ENCODE results near the gene PLA2G7. TPM values are rescaled to one million over a fixed set of nuclear protein-coding genes. Genes with fewer than 3 reads are reported as not detected.

PLA2G7 gene
- total RNA-seq, 1 donor from 2014 or later: 0.15 TPM

DNA sequence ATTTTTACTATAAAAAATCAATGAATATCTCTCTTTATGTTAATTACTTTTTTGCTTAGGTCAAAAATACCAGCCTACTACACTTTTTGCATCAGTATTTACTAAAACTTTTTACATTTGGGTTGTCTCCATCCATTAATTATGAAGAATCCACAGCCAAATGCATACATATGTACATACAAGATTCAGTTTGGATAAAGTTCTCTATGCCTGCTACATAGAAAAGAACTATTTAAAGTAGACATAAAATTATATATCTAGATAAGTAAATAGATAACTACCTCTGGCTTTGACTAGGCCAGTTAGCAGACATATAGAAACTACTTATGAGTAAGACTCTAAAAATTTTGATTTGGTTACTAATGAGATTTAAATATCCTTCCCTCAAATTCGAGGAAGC lies 35.2 kb downstream of the PLA2G7 start:
- no peak for ATAC-seq
- intact Hi-C loops (cut with micrococcal nuclease): no loop called here
- DNase-seq: no peak

DNA sequence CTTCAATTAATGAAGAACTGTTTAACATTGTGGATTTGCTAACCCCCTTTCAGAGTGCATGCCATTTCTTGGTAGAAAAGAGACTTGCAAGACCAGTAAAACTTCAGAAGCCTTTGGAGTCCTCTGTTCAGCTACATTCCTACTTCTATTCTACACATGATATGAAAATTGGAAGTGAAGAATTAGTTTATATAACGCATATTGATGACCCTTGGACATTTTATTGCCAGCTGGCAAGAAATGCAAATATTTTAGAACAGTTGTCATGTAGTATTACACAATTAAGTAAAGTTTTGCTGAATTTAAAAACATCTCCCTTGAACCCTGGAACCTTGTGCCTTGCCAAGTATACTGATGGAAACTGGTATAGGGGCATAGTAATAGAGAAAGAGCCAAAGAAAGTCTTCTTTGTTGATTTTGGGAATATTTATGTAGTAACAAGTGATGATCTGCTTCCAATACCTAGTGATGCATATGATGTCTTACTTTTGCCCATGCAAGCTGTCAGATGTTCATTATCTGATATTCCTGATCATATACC lies 44.2 kb downstream of the PLA2G7 start:
- DNase-seq: no peak
- intact Hi-C loops (cut with micrococcal nuclease): no loop called here
- ATAC-seq: no peak

DNA sequence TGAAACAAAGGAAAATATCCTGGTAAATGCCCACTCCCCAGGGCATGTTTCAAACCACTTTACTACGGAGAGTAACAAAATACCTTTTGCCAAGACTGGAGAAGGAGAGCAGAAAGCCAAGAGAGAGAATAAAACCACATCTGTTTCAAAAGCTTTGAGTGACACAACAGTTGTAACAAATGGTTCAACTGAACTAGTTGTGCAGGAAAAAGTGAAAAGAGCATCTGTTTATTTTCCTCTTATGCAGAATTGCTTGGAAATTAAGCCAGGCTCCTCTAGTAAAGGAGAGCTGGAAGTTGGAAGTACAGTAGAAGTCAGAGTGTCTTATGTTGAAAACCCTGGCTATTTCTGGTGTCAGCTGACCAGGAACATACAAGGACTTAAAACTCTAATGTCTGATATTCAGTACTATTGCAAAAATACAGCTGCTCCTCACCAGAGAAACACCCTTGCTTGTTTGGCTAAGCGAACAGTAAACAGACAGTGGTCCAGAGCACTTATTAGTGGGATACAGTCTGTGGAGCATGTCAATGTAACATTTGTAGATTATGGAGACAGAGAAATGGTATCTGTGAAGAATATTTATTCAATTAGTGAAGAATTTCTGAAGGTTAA lies 44.9 kb downstream of the PLA2G7 start:
- DNase-seq (no peak), ATAC-seq (no peak)
- intact Hi-C loops (cut with micrococcal nuclease): no loop called here

DNA sequence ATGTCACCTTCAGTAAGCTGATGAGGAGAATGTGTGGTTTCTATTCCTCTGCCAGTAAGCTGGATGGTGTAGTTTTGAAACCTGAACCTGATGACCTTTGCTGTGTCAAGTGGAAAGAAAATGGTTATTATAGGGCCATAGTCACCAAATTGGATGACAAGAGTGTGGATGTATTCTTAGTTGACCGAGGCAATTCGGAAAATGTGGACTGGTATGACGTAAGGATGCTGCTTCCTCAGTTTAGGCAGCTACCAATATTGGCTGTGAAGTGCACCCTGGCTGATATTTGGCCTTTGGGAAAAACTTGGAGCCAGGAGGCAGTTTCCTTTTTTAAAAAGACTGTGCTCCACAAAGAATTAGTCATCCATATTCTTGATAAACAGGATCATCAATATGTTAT lies 45.5 kb downstream of the PLA2G7 start:
- ATAC-seq: no peak
- DNase-seq: no peak
- intact Hi-C loops (cut with micrococcal nuclease): no loop called here

DNA sequence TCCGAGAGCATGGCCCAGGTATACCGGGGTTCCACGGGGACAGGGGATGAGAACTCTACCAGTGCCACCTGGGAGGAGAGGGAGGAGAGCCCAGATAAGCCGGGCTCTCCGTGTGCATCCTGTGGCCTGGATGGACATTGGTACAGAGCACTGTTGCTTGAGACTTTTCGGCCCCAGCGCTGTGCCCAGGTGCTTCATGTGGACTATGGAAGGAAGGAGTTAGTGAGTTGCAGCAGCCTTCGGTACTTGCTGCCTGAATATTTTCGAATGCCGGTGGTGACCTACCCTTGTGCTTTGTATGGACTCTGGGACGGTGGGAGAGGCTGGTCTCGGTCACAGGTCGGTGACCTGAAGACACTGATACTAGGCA lies 46.2 kb downstream of the PLA2G7 start:
- intact Hi-C loops (cut with micrococcal nuclease): no loop called here
- ATAC-seq (no peak), DNase-seq (no peak)

DNA sequence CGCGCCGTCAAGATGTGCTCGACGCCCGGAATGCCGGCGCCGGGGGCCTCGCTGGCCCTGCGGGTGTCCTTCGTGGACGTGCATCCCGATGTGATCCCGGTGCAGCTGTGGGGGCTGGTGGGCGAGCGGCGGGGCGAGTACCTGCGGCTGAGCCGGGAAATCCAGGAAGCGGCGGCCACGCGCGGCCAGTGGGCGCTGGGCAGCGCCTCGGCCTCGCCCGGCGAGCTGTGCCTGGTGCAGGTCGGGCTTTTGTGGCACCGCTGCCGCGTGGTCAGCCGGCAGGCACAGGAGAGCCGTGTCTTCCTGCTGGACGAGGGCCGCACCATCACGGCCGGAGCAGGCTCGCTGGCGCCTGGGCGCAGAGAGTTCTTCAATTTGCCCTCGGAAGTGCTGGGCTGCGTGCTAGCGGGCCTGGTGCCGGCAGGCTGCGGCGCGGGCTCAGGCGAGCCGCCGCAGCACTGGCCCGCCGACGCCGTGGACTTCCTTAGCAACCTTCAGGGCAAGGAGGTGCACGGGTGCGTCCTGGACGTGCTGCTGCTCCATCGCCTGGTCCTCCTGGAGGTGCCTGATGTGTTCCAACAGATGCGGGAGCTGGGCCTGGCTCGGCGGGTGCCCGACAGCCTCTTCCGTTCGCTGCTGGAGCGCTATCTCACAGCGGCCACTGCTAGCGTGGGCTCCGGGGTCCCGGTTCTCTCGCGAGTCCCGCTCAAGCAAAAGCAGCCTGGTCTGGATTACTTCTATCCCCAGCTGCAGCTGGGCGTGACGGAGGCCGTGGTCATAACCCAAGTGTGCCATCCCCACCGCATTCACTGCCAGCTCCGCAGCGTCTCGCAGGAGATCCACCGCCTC lies 46.8 kb downstream of the PLA2G7 start:
- DNase-seq (peak; percentile 25), ATAC-seq (no peak)
- intact Hi-C loops (cut with micrococcal nuclease): no loop called here

DNA sequence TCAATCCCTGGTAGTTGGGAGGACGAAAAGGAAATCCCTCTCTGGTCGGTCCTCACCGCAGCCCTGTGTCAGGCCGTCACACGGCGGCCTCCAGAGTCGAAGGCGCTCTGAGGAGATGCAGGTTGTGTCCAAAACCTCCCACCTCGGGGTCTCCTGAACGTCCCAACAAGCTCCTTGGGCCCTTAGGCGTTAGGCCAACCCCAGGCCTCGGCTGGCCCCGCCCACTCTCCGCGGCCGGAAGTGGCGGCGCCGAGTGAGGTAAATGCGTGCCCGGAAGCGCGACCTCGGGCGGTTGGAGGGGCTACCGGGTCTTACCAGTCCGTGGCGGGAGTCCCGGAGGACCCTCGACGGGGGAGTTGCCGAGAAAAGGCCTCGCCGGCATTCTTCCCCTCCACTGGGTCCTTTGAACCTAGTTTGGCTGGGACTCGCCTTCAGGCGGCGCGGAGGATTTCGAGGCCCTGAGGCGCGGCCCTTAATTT lies 47.5 kb downstream of the PLA2G7 start, which contains the start of gene TDRD6:
TDRD6 (plus strand) TSS at position 267 of the 479 bp plus-strand sequence. CDS start 244 bp downstream, outside the sequence.
- intact Hi-C loops (cut with micrococcal nuclease): no loop called here
- ATAC-seq (no peak), DNase-seq (peak; percentile 21)

DNA sequence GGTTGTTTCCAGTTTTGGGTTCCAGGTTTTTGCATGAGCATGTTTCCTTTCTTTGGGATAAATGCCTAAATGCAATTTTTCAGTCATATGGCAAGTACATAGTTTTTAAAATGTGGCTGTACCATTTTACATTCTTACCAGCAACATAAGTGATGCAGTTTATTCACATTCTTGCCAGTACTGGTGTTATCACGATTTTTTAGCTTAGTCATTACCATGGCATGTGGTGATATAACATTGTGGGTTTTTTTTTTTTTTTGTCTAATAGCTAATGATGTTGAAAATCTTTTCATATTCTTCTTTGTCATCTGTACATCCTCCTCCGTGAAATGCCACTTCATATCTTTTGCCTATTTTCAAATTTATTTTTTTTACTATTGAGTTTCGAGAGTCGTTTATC lies 50.4 kb downstream of the PLA2G7 start:
- DNase-seq (no peak), ATAC-seq (no peak)
- intact Hi-C loops (cut with micrococcal nuclease): no loop called here

DNA sequence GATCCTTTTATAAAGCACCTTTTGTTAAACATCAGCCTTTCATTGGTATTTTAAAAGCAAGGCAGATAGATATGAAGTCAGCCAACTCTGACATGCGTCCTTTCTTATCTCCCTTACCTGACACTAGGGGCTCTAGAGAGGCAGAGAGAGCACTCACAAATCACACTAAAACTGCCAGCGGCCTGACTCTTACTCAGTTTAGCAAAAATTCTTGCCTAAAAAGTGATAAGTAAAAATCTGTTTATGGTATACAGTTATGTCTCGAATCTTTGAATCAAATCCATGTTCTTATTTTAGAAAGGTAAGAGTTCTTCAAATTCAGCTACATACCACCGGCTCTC lies 57.9 kb downstream of the PLA2G7 start:
- no peak for ATAC-seq
- intact Hi-C loops (cut with micrococcal nuclease): no loop called here
- DNase-seq: no peak

DNA sequence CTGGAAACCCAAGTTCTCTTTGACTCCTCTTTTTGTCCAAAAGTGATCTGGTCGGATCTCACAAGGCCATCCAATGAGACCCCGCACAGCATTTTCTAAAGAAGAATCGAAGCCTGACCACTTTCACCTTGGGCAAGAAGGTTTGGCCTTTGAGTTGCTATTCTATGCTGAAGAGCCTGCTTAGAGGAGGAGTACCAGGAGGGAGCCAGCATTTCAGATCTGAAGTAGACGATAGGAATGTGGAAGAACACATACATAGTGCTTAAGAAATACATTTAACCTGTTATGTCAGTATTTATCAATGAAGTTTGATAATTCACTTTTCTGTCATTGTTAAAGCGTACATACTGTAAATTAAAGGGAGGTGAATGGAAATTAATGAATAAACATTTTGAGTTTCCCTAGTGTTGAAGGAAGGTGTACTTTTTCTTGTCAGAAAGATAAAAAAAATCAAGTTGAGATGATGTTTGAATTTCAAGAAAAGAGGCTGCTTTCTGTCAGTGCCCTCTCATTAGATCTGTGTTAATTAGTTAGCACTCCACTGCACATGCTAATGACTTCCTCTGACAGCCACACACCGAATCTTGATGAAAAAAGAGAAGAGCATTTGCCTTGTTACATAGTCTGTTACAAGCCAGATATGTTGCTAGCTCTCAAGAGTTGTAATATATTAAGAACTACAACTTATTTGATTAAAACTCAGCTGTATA lies 58.4 kb downstream of the PLA2G7 start:
- DNase-seq (no peak), ATAC-seq (no peak)
- intact Hi-C loops (cut with micrococcal nuclease): no loop called here

DNA sequence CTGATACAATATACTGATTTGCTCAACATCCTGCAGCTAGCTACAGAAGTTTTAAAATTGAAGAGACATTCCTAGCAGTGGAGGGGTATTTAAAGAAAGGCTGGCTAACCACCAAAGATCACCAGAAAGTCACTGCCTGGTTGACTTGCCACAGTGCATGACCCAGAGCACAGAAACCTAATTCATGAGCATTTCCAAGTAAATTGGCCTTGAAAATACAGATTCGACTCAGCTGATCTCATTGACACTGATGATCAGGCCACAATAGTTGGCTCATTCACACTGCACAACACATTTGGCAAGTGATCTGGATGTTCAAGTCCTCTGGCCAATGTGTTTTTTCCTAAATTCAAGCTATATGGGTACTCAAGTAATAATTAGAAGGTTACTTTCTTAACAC lies 60.8 kb downstream of the PLA2G7 start:
- DNase-seq (no peak), ATAC-seq (no peak)
- intact Hi-C loops (cut with micrococcal nuclease): no loop called here

DNA sequence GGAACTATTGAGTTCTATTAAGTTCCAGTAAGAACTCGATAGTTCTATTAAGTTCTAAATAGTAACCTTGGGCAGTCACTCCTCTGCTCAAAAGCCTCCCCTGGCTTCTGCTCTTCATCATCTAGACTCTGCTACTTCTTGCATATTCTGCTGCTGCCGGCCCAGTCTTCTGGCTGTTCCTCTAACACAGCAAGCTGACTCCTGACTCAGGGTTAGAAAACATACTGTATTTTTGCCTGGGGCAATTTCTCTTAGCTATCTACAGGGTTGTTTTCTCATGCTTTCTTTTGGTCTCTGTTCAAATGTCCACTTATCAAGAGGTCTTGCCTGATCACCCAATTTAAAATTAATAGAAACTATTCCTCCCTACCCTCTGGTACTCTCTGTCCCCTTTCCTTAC lies 67.8 kb downstream of the PLA2G7 start:
- DNase-seq: no peak
- no peak for ATAC-seq

DNA sequence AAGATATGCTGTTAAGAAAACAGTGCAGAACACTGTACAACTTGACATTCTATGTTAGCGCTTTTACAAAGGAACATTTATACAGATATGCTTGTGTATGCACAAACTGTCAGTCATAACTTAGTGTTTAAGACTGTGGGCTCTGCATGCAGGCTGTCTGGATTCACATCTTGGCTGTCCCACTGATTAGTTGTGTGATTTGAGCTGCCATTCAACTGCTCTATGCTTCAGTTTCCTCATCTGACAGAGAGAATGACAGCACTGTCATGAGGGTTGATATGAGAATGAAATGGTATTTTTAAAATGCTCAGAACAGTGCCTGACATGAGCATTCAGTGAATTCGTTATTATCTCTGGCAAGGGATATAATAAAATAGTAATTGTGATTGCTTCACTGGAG lies 73.7 kb downstream of the PLA2G7 start:
- intact Hi-C loops (cut with micrococcal nuclease): no loop called here
- ATAC-seq (no peak), DNase-seq (no peak)

More for the DNA sequence above, 67.8 kb downstream of the PLA2G7 start:
- intact Hi-C loops (cut with micrococcal nuclease): no loop called here

DNA sequence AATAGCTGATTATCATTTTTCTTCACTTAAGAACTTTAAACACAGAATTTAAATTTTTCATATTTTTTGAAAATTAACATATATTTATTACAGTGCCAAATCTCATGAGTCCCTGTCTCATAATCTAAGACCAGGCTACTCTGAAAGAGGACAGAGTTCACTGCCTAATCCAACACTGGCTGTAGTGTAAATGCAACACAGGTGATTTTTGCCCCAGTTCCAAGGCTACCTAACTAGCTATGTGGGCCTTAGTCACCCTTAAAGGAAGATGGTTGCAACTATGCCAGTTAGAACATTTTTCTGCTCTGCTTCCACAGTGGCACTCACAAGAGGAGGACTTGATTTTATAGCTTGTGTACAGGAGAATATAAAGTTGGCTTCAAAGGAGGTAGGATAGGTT lies 77.5 kb downstream of the PLA2G7 start:
- DNase-seq (no peak), ATAC-seq (no peak)
- intact Hi-C loops (cut with micrococcal nuclease): no loop called here

DNA sequence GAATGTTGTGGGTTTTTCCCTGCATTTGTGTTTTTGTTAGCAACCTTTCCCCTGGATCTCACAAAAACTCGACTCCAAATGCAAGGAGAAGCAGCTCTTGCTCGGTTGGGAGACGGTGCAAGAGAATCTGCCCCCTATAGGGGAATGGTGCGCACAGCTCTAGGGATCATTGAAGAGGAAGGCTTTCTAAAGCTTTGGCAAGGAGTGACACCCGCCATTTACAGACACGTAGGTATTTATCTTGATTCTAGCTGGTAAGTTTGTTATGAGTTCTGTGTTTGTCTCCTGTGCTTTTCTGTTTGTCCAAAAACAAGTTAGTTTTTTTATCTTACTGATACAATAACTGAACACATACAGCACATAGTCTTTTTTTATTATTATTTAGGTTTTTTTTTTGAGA lies 79.4 kb downstream of the PLA2G7 start:
- intact Hi-C loops (cut with micrococcal nuclease): no loop called here
- ATAC-seq (no peak), DNase-seq (no peak)

Other genes starting within 250 kb of the PLA2G7 start
- gene RCAN2, start 243.9 kb downstream of the PLA2G7 start, total RNA-seq: 254 TPM
- 5.9 TPM for gene CYP39A1, start 82.6 kb downstream of the PLA2G7 start, total RNA-seq
- gene SLC25A27, start 82.4 kb downstream of the PLA2G7 start, total RNA-seq: 15.3 TPM
- gene TDRD6, start 47.5 kb downstream of the PLA2G7 start, total RNA-seq: 0.30 TPM
- not detected for gene ANKRD66, start 11.6 kb upstream of the PLA2G7 start, total RNA-seq
- gene MEP1A, start 58.0 kb upstream of the PLA2G7 start, total RNA-seq: not detected
- gene ADGRF5, start 186.6 kb upstream of the PLA2G7 start, total RNA-seq: 45.9 TPM